A673 (cell line): ENCODE measurements around the gene DHCR24.

Experiments used
- CTCF ChIP-seq: fragments of 300-800, 200-600 bp; sonication (generic); conservative IDR thresholded peaks from 2 replicates; pipeline ENCODE4 v1.5.1; 2017; ENCODE audit warnings: low read depth, mild to moderate bottlenecking, antibody characterized with exemption, low read length, moderate library complexity, mixed read lengths
- EZH2 ChIP-seq: fragments of 200-600 bp; sonication (generic); IDR thresholded peaks from 2 replicates; pipeline ENCODE4 v1.6.1; 2017; ENCODE audit warnings: borderline replicate concordance, low read depth, mild to moderate bottlenecking, mixed read lengths, antibody characterized with exemption, low read length; ENCODE audit not compliant: poor library complexity, severe bottlenecking

DNA sequence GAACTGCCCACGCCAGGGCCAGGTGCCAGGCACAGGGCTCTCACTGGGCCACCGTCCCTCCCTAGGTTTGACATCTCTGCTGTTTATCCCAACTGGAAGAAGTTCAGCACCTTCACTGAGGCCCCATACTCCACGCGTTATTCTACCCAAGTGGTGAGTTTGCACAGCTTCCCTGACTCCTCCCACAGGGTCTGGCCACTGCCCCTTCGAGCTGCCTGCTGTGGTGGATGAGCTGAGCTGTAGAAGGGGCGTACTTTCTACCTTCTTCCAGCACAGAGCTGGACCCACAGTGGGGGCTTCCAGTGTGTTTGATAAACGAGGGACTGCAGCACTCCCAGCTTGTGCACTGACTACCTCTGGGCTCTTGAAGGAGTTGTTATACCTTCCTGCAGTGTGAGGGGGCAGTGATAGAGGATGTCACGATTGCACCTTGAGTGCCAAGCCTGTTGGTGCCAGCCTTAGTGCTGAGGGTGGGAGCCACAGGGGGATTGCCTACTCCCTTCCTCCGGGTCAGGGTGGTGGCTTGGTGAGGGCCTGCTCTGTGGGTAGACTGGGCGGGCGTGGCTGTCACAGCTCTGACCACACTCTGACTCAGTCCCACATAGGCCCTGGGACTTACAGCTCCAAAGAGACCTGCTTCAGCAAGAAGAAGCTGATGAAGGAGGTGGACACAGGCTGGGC is 79.9 kb downstream of the DHCR24 start:
- no peak for TF ChIP-seq CTCF
- TF ChIP-seq EZH2, result no peak
